Immature natural killer cell (primary cell): Measurements from ENCODE around the gene NUP62CL. TPM values are rescaled to one million over a fixed set of nuclear protein-coding genes. Genes with fewer than 3 reads are reported as not detected.
A peak's percentile ranks its signal among the peaks of the same experiment; 100 is the strongest.

Experiments used
- DNase-seq, 3 donors: peaks; one replicate each; pipeline ENCODE4 v3.0.0; 2022; ENCODE audit warnings: mixed read lengths in 1 of 3
- H3K27ac Mint-ChIP-seq, 6 donors: one replicate each; pipeline ENCODE4 v1.8.0; 2020; ENCODE audit warnings: mixed read lengths in 6 of 6, mild to moderate bottlenecking in 5 of 6, inconsistent platforms in 4 of 6, moderate library complexity in 3 of 6
- H3K27me3 Mint-ChIP-seq, 3 donors: one replicate each; pipeline ENCODE4 v1.8.0; 2020 to 2021; ENCODE audit warnings: low read depth in 3 of 3, mild to moderate bottlenecking in 3 of 3, mixed read lengths in 3 of 3, moderate library complexity in 3 of 3, inconsistent platforms in 1 of 3
- H3K36me3 Mint-ChIP-seq, 3 donors: one replicate each; pipeline ENCODE4 v1.8.0; 2020; ENCODE audit warnings: mixed read lengths in 3 of 3, inconsistent platforms in 2 of 3, mild to moderate bottlenecking in 2 of 3
- H3K4me1 Mint-ChIP-seq, 2 donors: one replicate each; pipeline ENCODE4 v1.8.0; 2020; ENCODE audit warnings: inconsistent platforms in 2 of 2, mild to moderate bottlenecking in 2 of 2, mixed read lengths in 2 of 2, moderate library complexity in 1 of 2
- H3K4me3 Mint-ChIP-seq, 5 donors: one replicate each; pipeline ENCODE4 v1.8.0; 2020; ENCODE audit warnings: mild to moderate bottlenecking in 5 of 5, mixed read lengths in 5 of 5, inconsistent platforms in 3 of 5, moderate library complexity in 3 of 5
- H3K9me3 Mint-ChIP-seq, 6 donors: one replicate each; pipeline ENCODE4 v1.8.0; 2020; ENCODE audit warnings: mild to moderate bottlenecking in 6 of 6, mixed read lengths in 6 of 6, inconsistent platforms in 4 of 6, moderate library complexity in 3 of 6
- polyA plus RNA-seq, 3 donors: library from polyadenylated mRNA; unstranded; fragments of 300-500 nt; fragmentation: Illumina TruSeq; gene quantifications; one replicate each; pipeline ENCODE4 v1.2.3, GENCODE V29; 2021

NUP62CL gene
- polyA plus RNA-seq, 3 donors from 2014 or later = 1.3 to 1.7 TPM; not detected in 1

GRCh38 chrX:107118322-107119147, 87.7 kb downstream of the NUP62CL start, which contains the start of gene RBM41:
Gene RBM41, minus strand, starts transcription at chrX:107118822. Its CDS starts 49 bp downstream, at chrX:107118773.
- H3K4me1 Mint-ChIP-seq = peaks cover 12 to 23% of the 10 kb centered on the region in 2 donors
- H3K27me3 Mint-ChIP-seq = peaks cover 0 to 8% (median 2%) of the 10 kb centered on the region in 3 donors
- H3K36me3 Mint-ChIP-seq = peaks cover 6 to 15% (median 8%) of the 10 kb centered on the region in 3 donors
- DNase-seq = peak; percentile 54 to 63 (median 62)
- H3K4me3 Mint-ChIP-seq = peak within 1 kb of the TSS; percentile 96 to 97 (median 97)
- H3K9me3 Mint-ChIP-seq = no peaks in the 10 kb centered on the region
- peak within 1 kb of the TSS; percentile 85 to 94 (median 90) for H3K27ac Mint-ChIP-seq

- Mint-ChIP-seq H3K27ac (peak overlapping the region in 3 of 6 donors; percentile 35 to 85 (median 57)), H3K27me3 (peaks cover 0 to 8% (median 2%) of the 10 kb centered on the region in 3 donors), H3K4me3 (peak overlapping the region; percentile 73 to 97 (median 96)), H3K4me1 (peaks cover 12 to 23% of the 10 kb centered on the region in 2 donors), H3K36me3 (peaks cover 6 to 18% (median 8%) of the 10 kb centered on the region in 3 donors), H3K9me3 (no peaks in the 10 kb centered on the region)
- DNase-seq = no peak
These were observed 88.3 kb downstream of the NUP62CL start for GRCh38 chrX:107117993-107118321.

- DNase-seq = no peak
- Mint-ChIP-seq H3K27ac (peak overlapping the region in 5 of 6 donors; percentile 0 to 43 (median 9)), H3K27me3 (peaks cover 0 to 6% (median 0%) of the 10 kb centered on the region in 3 donors), H3K4me1 (peaks cover 6 to 12% of the 10 kb centered on the region in 2 donors), H3K9me3 (no peaks in the 10 kb centered on the region), H3K4me3 (peak overlapping the region in 1 of 5 donors; percentile 12), H3K36me3 (peaks cover 0 to 12% (median 3%) of the 10 kb centered on the region in 3 donors)
These were observed 98.8 kb downstream of the NUP62CL start for GRCh38 chrX:107107459-107107858.

DNA sequence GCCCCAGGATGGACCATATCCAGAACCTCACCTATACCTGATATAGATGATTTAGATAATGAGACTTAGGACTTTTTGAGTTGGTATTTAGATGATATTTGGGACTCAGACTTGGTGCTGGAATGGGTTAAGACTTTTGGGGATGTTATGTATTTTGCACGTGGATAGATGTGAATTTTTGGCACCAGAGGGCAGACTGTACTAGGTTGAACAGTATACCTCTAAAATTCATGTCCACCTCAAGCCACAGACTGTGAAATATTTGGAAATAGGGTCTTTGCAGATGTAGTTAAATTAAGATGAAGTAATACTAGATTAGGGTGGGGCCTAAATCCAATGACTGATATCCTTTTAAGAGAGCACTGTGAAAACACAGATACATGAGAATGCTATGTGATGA, 103.3 kb downstream of the NUP62CL start:
- Mint-ChIP-seq H3K36me3 (peaks cover 0 to 14% (median 0%) of the 10 kb centered on the region in 3 donors), H3K4me3 (no peak overlapping the region), H3K4me1 (peaks cover 10 to 29% of the 10 kb centered on the region in 2 donors), H3K27ac (no peak overlapping the region), H3K27me3 (peaks cover 0 to 7% (median 2%) of the 10 kb centered on the region in 3 donors), H3K9me3 (no peaks in the 10 kb centered on the region)
- DNase-seq = no peak

GRCh38 chrX:107076158-107076557, 130.1 kb downstream of the NUP62CL start:
- Mint-ChIP-seq H3K36me3 (peaks cover 0 to 13% (median 8%) of the 10 kb centered on the region in 3 donors), H3K9me3 (peaks cover 2 to 11% (median 7%) of the 10 kb centered on the region in 6 donors), H3K27ac (no peak overlapping the region), H3K4me3 (no peak overlapping the region), H3K27me3 (peaks cover 0 to 2% (median 1%) of the 10 kb centered on the region in 3 donors), H3K4me1 (peaks cover 0 to 3% of the 10 kb centered on the region in 2 donors)
- no peak for DNase-seq

Other genes with a start within 250 kb of the NUP62CL start
- 1 to 10 TPM; 2.3 to 2.9 (median 2.5) TPM for gene MORC4, start 206.2 kb downstream of the NUP62CL start, polyA plus RNA-seq
- 10 to 100 TPM in 2 of 3 donors, 1 to 10 TPM in 1; 7.7 to 16.7 (median 12.0) TPM for gene RBM41, start 87.6 kb downstream of the NUP62CL start, polyA plus RNA-seq
- gene DNAAF6, start 178 bp upstream of the NUP62CL start, polyA plus RNA-seq = not detected
- under 1 TPM in 1 of 3 donors, not detected in 2; 0.18 TPM for gene FRMPD3, start 243.2 kb upstream of the NUP62CL start, polyA plus RNA-seq